Loucy (cell line): ENCODE measurements around the gene EME1.

ENCODE experiments used
- H2AFZ ChIP-seq: fragments of 200-600 bp; sonication (generic); 2 replicates; pipeline ENCODE4 v1.6.0; 2016; ENCODE audit warnings: antibody characterized with exemption, mild to moderate bottlenecking, low read length, moderate library complexity
- H3F3A ChIP-seq: fragments of 200-600 bp; 2 replicates; pipeline ENCODE4 v1.6.0; 2016; ENCODE audit warnings: antibody characterized with exemption, low read depth, mild to moderate bottlenecking
- H3K27me3 ChIP-seq: fragments of 200-600 bp; sonication (generic); 2 replicates; pipeline ENCODE4 v1.6.1; 2014; ENCODE audit warnings: low read length, mild to moderate bottlenecking; ENCODE audit not compliant: insufficient read depth, poor library complexity, severe bottlenecking
- H3K36me3 ChIP-seq: fragments of 200-600 bp; sonication (generic); 2 replicates; pipeline ENCODE4 v1.6.1; 2016; ENCODE audit warnings: low read length; ENCODE audit not compliant: insufficient read depth
- H3K4me1 ChIP-seq: fragments of 200-600 bp; sonication (generic); 2 replicates; pipeline ENCODE4 v1.5.1; 2014; ENCODE audit warnings: low read length, mild to moderate bottlenecking; ENCODE audit not compliant: insufficient read depth, poor library complexity, severe bottlenecking
- H3K4me2 ChIP-seq: fragments of 200-600 bp; sonication (generic); 2 replicates; pipeline ENCODE4 v1.6.0; 2014; ENCODE audit warnings: antibody characterized with exemption, low read length, low read depth, mild to moderate bottlenecking; ENCODE audit not compliant: poor library complexity, severe bottlenecking
- H3K4me3 ChIP-seq: fragments of 200-600 bp; sonication (generic); 2 replicates; pipeline ENCODE4 v1.5.1; 2014; ENCODE audit warnings: low read length, mild to moderate bottlenecking, mixed read lengths; ENCODE audit not compliant: poor library complexity, severe bottlenecking
- H3K79me2 ChIP-seq: fragments of 200-600 bp; sonication (generic); 2 replicates; pipeline ENCODE4 v1.6.1; 2014; ENCODE audit warnings: low read length; ENCODE audit not compliant: insufficient read depth
- H3K9ac ChIP-seq: fragments of 200-600 bp; sonication (generic); 2 replicates; pipeline ENCODE4 v1.6.0; 2014; ENCODE audit warnings: mild to moderate bottlenecking, low read depth, low read length, moderate library complexity; ENCODE audit not compliant: poor library complexity, severe bottlenecking
- H3K9me2 ChIP-seq: fragments of 200-600 bp; sonication (generic); replicated peaks from 2 replicates; pipeline ENCODE4 v1.6.1; 2016; ENCODE audit warnings: low read depth, low read length, mixed read lengths
- H3K9me3 ChIP-seq: fragments of 200-600 bp; sonication (generic); 2 replicates; pipeline ENCODE4 v1.6.1; 2014; ENCODE audit warnings: mild to moderate bottlenecking, antibody characterized with exemption, low read length, low read depth; ENCODE audit not compliant: insufficient read depth
- H4K20me1 ChIP-seq: fragments of 200-600 bp; sonication (generic); 2 replicates; pipeline ENCODE4 v1.6.0; 2014; ENCODE audit warnings: antibody characterized with exemption, low read length, mild to moderate bottlenecking; ENCODE audit not compliant: insufficient read depth, poor library complexity, severe bottlenecking
- EZH2phosphoT487 ChIP-seq: fragments of 200-600 bp; IDR thresholded peaks from 2 replicates; pipeline ENCODE4 v1.6.1; 2018; ENCODE audit warnings: antibody characterized with exemption, mild to moderate bottlenecking, moderate library complexity, borderline replicate concordance
- TF ChIP-seq, protein P1 (sequence below): fragments of 200-600 bp; sonication (generic); conservative IDR thresholded peaks from 2 replicates; pipeline ENCODE4 v1.5.1; 2014; ENCODE audit warnings: mild to moderate bottlenecking, antibody characterized with exemption, low read length

The EME1 gene

DNA sequence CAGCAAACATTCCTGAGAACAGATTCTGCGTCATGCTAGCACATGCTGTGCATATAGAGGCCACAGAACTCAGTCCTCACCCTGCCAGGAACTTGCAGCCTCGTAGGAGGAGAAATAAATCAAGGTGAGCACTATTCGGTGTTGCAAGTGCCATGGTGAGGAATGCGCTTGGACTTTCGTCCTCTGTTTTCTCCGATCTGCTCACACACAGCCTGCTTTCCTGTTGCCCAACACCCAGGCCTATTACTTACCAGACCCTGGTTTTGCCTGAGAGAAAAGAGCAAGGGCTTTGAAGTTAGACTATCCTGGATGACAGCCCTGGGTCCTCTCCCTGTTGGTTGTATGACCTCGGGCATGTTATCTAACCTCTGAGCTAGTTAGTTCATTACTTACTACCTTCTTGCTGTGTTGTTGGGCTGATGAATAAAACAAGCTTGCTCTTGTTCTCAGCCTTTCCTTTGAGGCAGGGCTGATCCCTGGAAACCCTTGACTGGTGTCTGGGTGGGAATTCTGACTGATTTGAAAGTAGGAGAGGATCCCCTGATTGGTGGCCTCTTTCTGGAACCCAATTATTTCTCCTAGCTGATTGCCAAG is 55.9 kb downstream of the EME1 start:
- Histone ChIP-seq H3K27me3 (no peaks in the 10 kb centered on the region), H4K20me1 (no peaks in the 10 kb centered on the region), H3K79me2 (peaks cover 44% of the 10 kb centered on the region), H3K9me2 (no peaks in the 10 kb centered on the region), H3K9me3 (no peaks in the 10 kb centered on the region), H3K9ac (no peak overlapping the region), H2AFZ (no peak overlapping the region), H3K36me3 (no peaks in the 10 kb centered on the region), H3K4me2 (no peak overlapping the region), H3K4me3 (no peak overlapping the region), H3K4me1 (peaks cover 32% of the 10 kb centered on the region), H3F3A (peaks cover 4% of the 10 kb centered on the region; the same call in 1 of the 2 replicates)
- TF ChIP-seq, protein P1, sequence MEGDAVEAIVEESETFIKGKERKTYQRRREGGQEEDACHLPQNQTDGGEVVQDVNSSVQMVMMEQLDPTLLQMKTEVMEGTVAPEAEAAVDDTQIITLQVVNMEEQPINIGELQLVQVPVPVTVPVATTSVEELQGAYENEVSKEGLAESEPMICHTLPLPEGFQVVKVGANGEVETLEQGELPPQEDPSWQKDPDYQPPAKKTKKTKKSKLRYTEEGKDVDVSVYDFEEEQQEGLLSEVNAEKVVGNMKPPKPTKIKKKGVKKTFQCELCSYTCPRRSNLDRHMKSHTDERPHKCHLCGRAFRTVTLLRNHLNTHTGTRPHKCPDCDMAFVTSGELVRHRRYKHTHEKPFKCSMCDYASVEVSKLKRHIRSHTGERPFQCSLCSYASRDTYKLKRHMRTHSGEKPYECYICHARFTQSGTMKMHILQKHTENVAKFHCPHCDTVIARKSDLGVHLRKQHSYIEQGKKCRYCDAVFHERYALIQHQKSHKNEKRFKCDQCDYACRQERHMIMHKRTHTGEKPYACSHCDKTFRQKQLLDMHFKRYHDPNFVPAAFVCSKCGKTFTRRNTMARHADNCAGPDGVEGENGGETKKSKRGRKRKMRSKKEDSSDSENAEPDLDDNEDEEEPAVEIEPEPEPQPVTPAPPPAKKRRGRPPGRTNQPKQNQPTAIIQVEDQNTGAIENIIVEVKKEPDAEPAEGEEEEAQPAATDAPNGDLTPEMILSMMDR, result no peak
- TF ChIP-seq EZH2phosphoT487, result no peak

DNA sequence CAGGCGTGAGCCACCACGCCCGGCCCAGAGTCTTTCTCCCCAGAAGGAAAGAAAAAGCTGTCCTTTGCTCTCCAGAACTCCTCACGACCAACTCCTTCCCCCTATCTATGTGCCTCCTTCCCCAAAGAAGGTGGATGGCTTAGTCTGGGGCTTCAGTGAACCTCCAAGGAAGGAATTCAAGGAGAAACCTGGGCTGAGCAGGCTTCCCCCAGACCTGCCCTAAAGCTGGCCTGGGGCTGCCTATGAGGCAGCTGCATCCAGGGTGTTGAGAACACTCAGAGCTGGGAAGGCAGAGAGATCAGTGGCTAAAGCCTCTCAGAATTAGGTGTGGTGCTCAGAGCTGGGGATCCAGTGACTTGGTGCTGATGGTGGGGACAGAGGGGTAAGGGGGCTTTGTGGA is 56.8 kb downstream of the EME1 start:
- Histone ChIP-seq H3K27me3 (no peaks in the 10 kb centered on the region), H3K4me1 (peaks cover 23% of the 10 kb centered on the region), H3K9ac (peak overlapping the region; percentile 35), H3K9me2 (no peaks in the 10 kb centered on the region), H3K36me3 (no peaks in the 10 kb centered on the region), H3K79me2 (peaks cover 40% of the 10 kb centered on the region), H3K4me3 (no peak overlapping the region), H4K20me1 (no peaks in the 10 kb centered on the region), H3F3A (peaks cover 4% of the 10 kb centered on the region; the same call in 1 of the 2 replicates), H3K9me3 (no peaks in the 10 kb centered on the region), H2AFZ (no peak overlapping the region), H3K4me2 (peak overlapping the region; percentile 16)
- TF ChIP-seq, protein P1, result no peak
- no peak for TF ChIP-seq EZH2phosphoT487
